OCI-LY7 (cell line): ENCODE results near the gene FIG4. TPM values are rescaled to one million over a fixed set of nuclear protein-coding genes. Genes with fewer than 3 reads are reported as not detected.

Source experiments
- Bru-seq: library from RNA; stranded (reverse); fragments of 400-500 nt; gene quantifications from one replicate; lab custom pipeline; 2021; lab: Mats Ljungman, UMichigan
- BruChase-seq, 2 experiments: library from RNA; stranded (reverse); fragments of 400-500 nt; gene quantifications; one replicate each; lab custom pipeline; 2021; lab: Mats Ljungman, UMichigan
- BruUV-seq: library from RNA; stranded (reverse); fragments of 400-500 nt; replicated peaks from 2 replicates; lab custom pipeline; 2021; lab: Mats Ljungman, UMichigan
- CTCF ChIA-PET: fragments of 300-600 bp; sonication (Branson Sonifier 250); formaldehyde crosslinking; loops from one replicate; lab custom pipeline; 2022; ENCODE audit warnings: antibody characterized with exemption; ENCODE audit not compliant: unreplicated experiment; lab: Charles Lee
- POLR2A ChIA-PET: fragments of 300-600 bp; sonication (Branson Sonifier 250); formaldehyde crosslinking; loops from one replicate; lab custom pipeline; 2022; ENCODE audit warnings: antibody characterized with exemption; lab: Charles Lee
- DNase-seq: peaks from one replicate; pipeline ENCODE4 v3.0.0-alpha.2; 2015; ENCODE audit warnings: low spot score
- H2AFZ ChIP-seq: fragments of 200-600 bp; sonication (generic), shearing (Covaris generic); 2 replicates; pipeline ENCODE4 v1.6.1; 2014; ENCODE audit warnings: mild to moderate bottlenecking, antibody characterized with exemption, low read length, moderate library complexity
- H3K27ac ChIP-seq: fragments of 200-600 bp; sonication (generic); 2 replicates; pipeline ENCODE4 v1.5.1; 2014; ENCODE audit warnings: mixed run types, low read depth, mild to moderate bottlenecking, moderate library complexity, low read length, inconsistent platforms; ENCODE audit not compliant: poor library complexity, severe bottlenecking
- H3K36me3 ChIP-seq: fragments of 200-600 bp; sonication (generic); 2 replicates; pipeline ENCODE4 v1.6.1; 2014; ENCODE audit warnings: mild to moderate bottlenecking, antibody characterized with exemption, low read length, moderate library complexity, mixed read lengths; ENCODE audit not compliant: insufficient read depth
- H3K4me1 ChIP-seq: fragments of 200-600 bp; sonication (generic); 2 replicates; pipeline ENCODE4 v1.5.1; 2014; ENCODE audit warnings: mild to moderate bottlenecking, low read length; ENCODE audit not compliant: insufficient read depth, poor library complexity, severe bottlenecking
- H3K4me2 ChIP-seq: fragments of 200-600 bp; sonication (generic); 2 replicates; pipeline ENCODE4 v1.6.1; 2014; ENCODE audit warnings: mild to moderate bottlenecking, low read length
- H3K4me3 ChIP-seq: fragments of 200-600 bp; sonication (generic); 2 replicates; pipeline ENCODE4 v1.5.1; 2014; ENCODE audit warnings: mild to moderate bottlenecking, low read depth, low read length; ENCODE audit not compliant: poor library complexity, severe bottlenecking
- H3K79me2 ChIP-seq: fragments of 200-600 bp; sonication (generic); 2 replicates; pipeline ENCODE4 v1.6.1; 2016; ENCODE audit warnings: low read depth, mild to moderate bottlenecking, low read length, moderate library complexity, mixed read lengths; ENCODE audit not compliant: insufficient read depth
- H3K9me2 ChIP-seq: fragments of 200-600 bp; sonication (generic); 2 replicates; pipeline ENCODE4 v1.6.1; 2016; ENCODE audit warnings: mild to moderate bottlenecking, low read length, mixed read lengths; ENCODE audit not compliant: insufficient read depth
- H3K9me3 ChIP-seq: fragments of 200-600 bp; sonication (generic); 2 replicates; pipeline ENCODE4 v1.6.1; 2014; ENCODE audit warnings: mild to moderate bottlenecking, mixed run types, low read length, mixed read lengths
- H4K20me1 ChIP-seq: fragments of 200-600 bp; sonication (generic); 2 replicates; pipeline ENCODE4 v1.6.1; 2014; ENCODE audit warnings: mild to moderate bottlenecking, antibody characterized with exemption, low read length, moderate library complexity, mixed read lengths; ENCODE audit not compliant: insufficient read depth
- EZH2phosphoT487 ChIP-seq: fragments of 200-600 bp; sonication (generic); IDR thresholded peaks from 2 replicates; pipeline ENCODE4 v1.6.1; 2018; ENCODE audit warnings: low read depth, borderline replicate concordance, mild to moderate bottlenecking, mixed run types, antibody characterized with exemption, low read length, moderate library complexity, mixed read lengths
- intact Hi-C: fragments of 100-400 bp; cut with micrococcal nuclease; formaldehyde crosslinking; loops from one replicate; pipeline ENCODE4 v1.10.0; 2022; ENCODE audit not compliant: unreplicated experiment
- long read RNA-seq: library from polyadenylated mRNA; stranded (forward); transcript quantifications from one replicate; pipeline ENCODE4 v2.0.0, GENCODE V29; 2022
- total RNA-seq, 2 experiments: library from RNA; depleted of rRNA in 1 of 2; stranded (reverse); fragments of >200 nt in 1 of 2; shearing (Covaris generic) in 1 of 2; gene quantifications; 2 replicates each; pipeline ENCODE4 v1.2.3, GENCODE V29; 2014 to 2022
- TF ChIP-seq, protein P1 (sequence below): fragments of 200-600 bp; sonication (generic); conservative IDR thresholded peaks from 2 replicates; pipeline ENCODE4 v1.5.1; 2014; ENCODE audit warnings: mild to moderate bottlenecking, antibody characterized with exemption, low read length, moderate library complexity, mixed read lengths

Gene FIG4
- total RNA-seq (2014; rRNA removed; shearing (Covaris generic)) = 10.4 and 13.3 TPM in 2 replicates
- total RNA-seq (2022) = 22.9 and 28.9 TPM in 2 replicates
- percentile 62 among the genes with signal in this experiment for Bru-seq, nascent RNA
- BruChase-seq, experiment 1, labeled RNA remaining after a 6-hour chase = percentile 58 among the genes with signal in this experiment
- BruChase-seq, experiment 2, labeled RNA remaining after a 2-hour chase = percentile 56 among the genes with signal in this experiment
- long read RNA-seq, transcript FIG4-201 (23 exons, 3,011 nt) = major isoform, 88 of 115 reads
- long read RNA-seq, partial matches to known transcripts = 13 of 115 reads
- long read RNA-seq, other reads (novel, unspliced or antisense) = 14 of 115 reads

DNA sequence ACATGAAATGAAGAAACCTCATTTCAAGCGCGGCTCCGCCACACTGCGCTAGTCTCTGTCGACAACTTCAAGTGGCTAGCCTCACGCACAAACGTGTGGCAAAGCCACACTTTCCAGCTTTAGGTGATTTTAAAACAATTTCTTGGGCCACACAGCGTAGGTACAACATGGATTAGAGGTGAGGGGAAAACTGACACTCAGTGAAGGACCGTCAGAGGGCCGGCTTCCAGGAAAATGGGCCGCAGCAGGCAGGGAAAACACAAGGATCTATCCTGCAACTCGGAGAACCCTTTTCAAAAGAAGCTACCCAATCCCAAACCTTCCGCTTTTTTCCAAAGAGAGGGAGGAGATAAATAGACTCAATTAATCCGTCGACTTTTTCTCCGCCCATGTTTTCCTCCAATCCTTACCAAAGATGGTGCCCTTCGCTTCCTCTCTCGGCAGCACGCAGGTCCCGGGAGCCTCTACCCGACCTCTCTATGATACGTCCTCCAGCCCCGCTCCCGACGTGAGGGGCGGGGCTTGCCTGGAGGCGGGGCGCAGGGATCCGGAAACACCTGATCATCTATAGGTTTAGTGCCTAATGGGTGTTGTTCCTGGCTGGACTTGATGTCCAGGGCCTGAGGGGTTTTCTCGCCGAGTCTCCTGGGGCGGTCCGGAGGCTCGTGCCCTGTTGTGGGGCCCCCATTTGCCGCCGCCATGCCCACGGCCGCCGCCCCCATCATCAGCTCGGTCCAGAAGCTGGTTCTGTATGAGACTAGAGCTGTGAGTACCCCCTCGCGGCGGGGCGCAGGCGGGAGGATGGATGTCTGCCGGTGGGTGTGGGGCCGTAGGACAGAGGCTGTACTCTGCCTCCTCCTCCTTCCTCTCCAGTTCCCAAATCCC is at the start of gene FIG4, which contains the start of gene AK9:
Gene FIG4, plus strand, starts transcription at position 560 of the 885 bp plus-strand sequence. Its CDS starts 140 bp downstream, at position 700.
Gene AK9, minus strand, starts transcription at position 466 of the 885 bp plus-strand sequence. CDS start 15,457 bp downstream, outside the sequence.
- Histone ChIP-seq H3K9me2 (no peaks in the 10 kb centered on the region), H3K27ac (peak within 1 kb of the TSS; percentile 31), H3K4me3 (peak within 1 kb of the TSS; percentile 93), H4K20me1 (no peaks in the 10 kb centered on the region), H2AFZ (peak within 1 kb of the TSS; percentile 100), H3K36me3 (no peaks in the 10 kb centered on the region; the same call in 1 of the 2 replicates), H3K4me2 (peak within 1 kb of the TSS; percentile 85), H3K4me1 (peaks cover 27% of the 10 kb centered on the region), H3K79me2 (peaks cover 12% of the 10 kb centered on the region; the same call in 1 of the 2 replicates), H3K9me3 (no peaks in the 10 kb centered on the region; the same call in 1 of the 2 replicates)
- TF ChIP-seq EZH2phosphoT487 = no peak
- TF ChIP-seq, protein P1, sequence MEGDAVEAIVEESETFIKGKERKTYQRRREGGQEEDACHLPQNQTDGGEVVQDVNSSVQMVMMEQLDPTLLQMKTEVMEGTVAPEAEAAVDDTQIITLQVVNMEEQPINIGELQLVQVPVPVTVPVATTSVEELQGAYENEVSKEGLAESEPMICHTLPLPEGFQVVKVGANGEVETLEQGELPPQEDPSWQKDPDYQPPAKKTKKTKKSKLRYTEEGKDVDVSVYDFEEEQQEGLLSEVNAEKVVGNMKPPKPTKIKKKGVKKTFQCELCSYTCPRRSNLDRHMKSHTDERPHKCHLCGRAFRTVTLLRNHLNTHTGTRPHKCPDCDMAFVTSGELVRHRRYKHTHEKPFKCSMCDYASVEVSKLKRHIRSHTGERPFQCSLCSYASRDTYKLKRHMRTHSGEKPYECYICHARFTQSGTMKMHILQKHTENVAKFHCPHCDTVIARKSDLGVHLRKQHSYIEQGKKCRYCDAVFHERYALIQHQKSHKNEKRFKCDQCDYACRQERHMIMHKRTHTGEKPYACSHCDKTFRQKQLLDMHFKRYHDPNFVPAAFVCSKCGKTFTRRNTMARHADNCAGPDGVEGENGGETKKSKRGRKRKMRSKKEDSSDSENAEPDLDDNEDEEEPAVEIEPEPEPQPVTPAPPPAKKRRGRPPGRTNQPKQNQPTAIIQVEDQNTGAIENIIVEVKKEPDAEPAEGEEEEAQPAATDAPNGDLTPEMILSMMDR = peak; percentile 57
- ChIA-PET POLR2A (interaction anchor here (0.8 to 1.5 kb wide), 4 partner anchors 8 to 489 kb away, joined by 3 to 4 read pairs (median 4); no protein-coding TSS in a partner anchor), CTCF (interaction anchor here (0.6 to 1.3 kb wide), 2 partner anchors 10 to 237 kb away, joined by 3 read pairs; no protein-coding TSS in a partner anchor)
- peak; percentile 92 for DNase-seq
- intact Hi-C loops = loop anchor here (5.0 kb wide), 4 partner anchors 164 to 486 kb away; partner anchors contain the start of genes CD164, MICAL1 and WASF1
- BruUV-seq = TSS peak; percentile 92

DNA sequence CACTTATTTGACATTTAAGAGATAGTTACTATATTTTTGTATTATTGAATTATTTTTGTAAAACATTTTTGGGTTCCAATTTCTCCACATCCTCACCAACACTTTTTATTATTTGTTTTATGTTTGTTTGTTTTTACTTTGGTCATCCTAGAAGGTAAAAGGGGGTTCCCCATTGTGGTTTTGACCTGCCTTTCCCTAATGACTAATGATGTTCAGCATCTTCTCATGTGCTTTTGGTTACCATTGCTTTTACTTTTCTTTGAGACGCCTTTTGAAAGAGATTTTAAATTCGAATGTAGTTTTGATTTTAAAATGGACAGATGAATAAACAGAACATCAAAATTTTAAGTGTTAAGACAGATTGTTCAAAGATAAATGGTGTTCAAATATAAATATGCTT is 47.0 kb upstream of the FIG4 start:
- no peaks in the 10 kb centered on the region for H3K9me2 ChIP-seq
- H3K4me1 ChIP-seq = no peaks in the 10 kb centered on the region
- H3K36me3 ChIP-seq = no peaks in the 10 kb centered on the region
- H2AFZ ChIP-seq = no peak overlapping the region
- TF ChIP-seq, protein P1 = no peak
- TF ChIP-seq EZH2phosphoT487 = no peak
- H3K79me2 ChIP-seq = no peaks in the 10 kb centered on the region
- no peak overlapping the region for H3K4me3 ChIP-seq
- no TSS peak for BruUV-seq
- no peaks in the 10 kb centered on the region; the same call in 1 of the 2 replicates for H3K9me3 ChIP-seq
- no peaks in the 10 kb centered on the region for H4K20me1 ChIP-seq
- ChIA-PET POLR2A (no interaction called here), CTCF (no interaction called here)
- H3K27ac ChIP-seq = no peak overlapping the region
- DNase-seq = no peak
- H3K4me2 ChIP-seq = no peak overlapping the region
- intact Hi-C loops = no loop called here
